Keratinocyte (primary cell): Measurements from ENCODE around the gene SFMBT2.

ENCODE experiments used
- EZH2 ChIP-seq: IDR thresholded peaks from one replicate; pipeline ENCODE4 v1.6.1; 2012; ENCODE audit warnings: inconsistent platforms, mild to moderate bottlenecking, low read length, moderate library complexity
- TF ChIP-seq, protein P1 (sequence below), 3 experiments: IDR thresholded peaks in 1 of 3; conservative IDR thresholded peaks in 1 of 3; optimal IDR thresholded peaks in 1 of 3; 2 replicates in 2 of 3; 3 replicates in 1 of 3; pipeline versions ENCODE3 to v1.5.1; 2011; ENCODE audit warnings: low read length in 3 of 3, mild to moderate bottlenecking in 3 of 3, moderate library complexity in 2 of 3, control low read depth in 1 of 3, inconsistent platforms in 1 of 3; ENCODE audit not compliant: insufficient read depth in 2 of 3; ENCODE audit errors: extremely low read depth in 1 of 3

DNA sequence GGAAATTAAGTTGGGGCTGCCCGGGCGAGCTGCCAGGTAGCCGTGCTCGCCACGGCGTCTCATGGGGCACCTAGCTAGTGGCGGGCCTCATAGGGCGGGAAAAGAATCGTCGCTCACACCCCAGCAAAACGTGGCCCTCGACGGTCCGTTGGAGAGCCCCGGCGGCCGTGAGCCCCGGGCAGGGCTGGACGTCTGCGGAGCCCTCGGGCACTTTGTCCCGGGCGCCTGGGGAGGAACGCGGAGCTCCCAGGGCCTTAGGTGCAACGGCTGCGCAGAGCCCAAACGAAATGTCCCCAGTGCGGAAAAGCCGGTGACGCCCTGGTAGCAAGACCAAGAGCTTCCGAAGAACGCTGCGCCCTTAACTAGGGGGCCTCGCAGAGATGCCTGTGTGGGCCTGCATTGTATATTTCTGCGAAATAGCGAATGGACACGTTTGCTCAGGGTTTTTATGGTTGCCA lies 866 bp upstream of the SFMBT2 start:
- TF ChIP-seq, protein P1, sequence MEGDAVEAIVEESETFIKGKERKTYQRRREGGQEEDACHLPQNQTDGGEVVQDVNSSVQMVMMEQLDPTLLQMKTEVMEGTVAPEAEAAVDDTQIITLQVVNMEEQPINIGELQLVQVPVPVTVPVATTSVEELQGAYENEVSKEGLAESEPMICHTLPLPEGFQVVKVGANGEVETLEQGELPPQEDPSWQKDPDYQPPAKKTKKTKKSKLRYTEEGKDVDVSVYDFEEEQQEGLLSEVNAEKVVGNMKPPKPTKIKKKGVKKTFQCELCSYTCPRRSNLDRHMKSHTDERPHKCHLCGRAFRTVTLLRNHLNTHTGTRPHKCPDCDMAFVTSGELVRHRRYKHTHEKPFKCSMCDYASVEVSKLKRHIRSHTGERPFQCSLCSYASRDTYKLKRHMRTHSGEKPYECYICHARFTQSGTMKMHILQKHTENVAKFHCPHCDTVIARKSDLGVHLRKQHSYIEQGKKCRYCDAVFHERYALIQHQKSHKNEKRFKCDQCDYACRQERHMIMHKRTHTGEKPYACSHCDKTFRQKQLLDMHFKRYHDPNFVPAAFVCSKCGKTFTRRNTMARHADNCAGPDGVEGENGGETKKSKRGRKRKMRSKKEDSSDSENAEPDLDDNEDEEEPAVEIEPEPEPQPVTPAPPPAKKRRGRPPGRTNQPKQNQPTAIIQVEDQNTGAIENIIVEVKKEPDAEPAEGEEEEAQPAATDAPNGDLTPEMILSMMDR (optimal IDR thresholded peaks at IDR 0.05 in 1 of 3, IDR thresholded peaks at IDR 0.05 in 1 of 3, conservative IDR thresholded peaks at IDR 0.05 in 1 of 3; ENCODE audit: extremely low read depth in 1 of 3, insufficient read depth in 2 of 3, low read length in 3 of 3), result no peak
- TF ChIP-seq EZH2, result no peak
